AG08395 (cell line): ENCODE measurements around the gene UBN1.
"Not testable (repeated sequence)": the region's sequence is repeated elsewhere in the genome, so short reads cannot be mapped to it uniquely, and the experiment has no call there.

Experiments
- DNase-seq: peaks from one replicate; pipeline ENCODE4 v3.0.0; 2012; ENCODE audit warnings: mixed read lengths, low spot score

UBN1 gene

GRCh38 chr16:4884972-4885874 lies 37.9 kb downstream of the UBN1 start:
- no peak for DNase-seq

- DNase-seq: no peak
Observed at GRCh38 chr16:4886151-4886550, 38.9 kb downstream of the UBN1 start.

GRCh38 chr16:4888428-4889135 lies 41.3 kb downstream of the UBN1 start:
- DNase-seq: no peak

- no peak for DNase-seq
Observed at GRCh38 chr16:4890026-4890425, 42.7 kb downstream of the UBN1 start.

- DNase-seq: no peak
Observed at GRCh38 chr16:4890686-4891085, 43.4 kb downstream of the UBN1 start.

- DNase-seq: no peak
Observed at GRCh38 chr16:4891097-4891885, 44.0 kb downstream of the UBN1 start.

GRCh38 chr16:4891886-4892216 lies 44.6 kb downstream of the UBN1 start:
- peak; percentile 26 for DNase-seq

GRCh38 chr16:4892361-4893102 lies 45.3 kb downstream of the UBN1 start:
- DNase-seq: peak; percentile 49

- DNase-seq: no peak
Observed at GRCh38 chr16:4893103-4893862, 46.0 kb downstream of the UBN1 start.

GRCh38 chr16:4894276-4895150 lies 47.2 kb downstream of the UBN1 start:
- DNase-seq: no peak

GRCh38 chr16:4895366-4895765 lies 48.1 kb downstream of the UBN1 start:
- no peak for DNase-seq

- DNase-seq: not testable (repeated sequence)
Observed at GRCh38 chr16:4896761-4897160, 49.5 kb downstream of the UBN1 start.

- DNase-seq: no peak
Observed at GRCh38 chr16:4897328-4897727, 50.0 kb downstream of the UBN1 start.

- DNase-seq: no peak
Observed at GRCh38 chr16:4898811-4899473, 51.7 kb downstream of the UBN1 start.

GRCh38 chr16:4899474-4899846 lies 52.2 kb downstream of the UBN1 start:
- no peak for DNase-seq

- no peak for DNase-seq
Observed at GRCh38 chr16:4900036-4900435, 52.8 kb downstream of the UBN1 start.

GRCh38 chr16:4900750-4901149 lies 53.5 kb downstream of the UBN1 start:
- no peak for DNase-seq

GRCh38 chr16:4902038-4902437 lies 54.8 kb downstream of the UBN1 start:
- DNase-seq: no peak

GRCh38 chr16:4904108-4904941 lies 57.0 kb downstream of the UBN1 start:
- DNase-seq: no peak
